OCI-LY1 (cell line): ENCODE measurements around the gene OTP.

ENCODE experiments used
- CTCF ChIP-seq: fragments of 200-600 bp; sonication (generic), shearing (Covaris generic); IDR thresholded peaks from 2 replicates; pipeline ENCODE4 v1.5.1; 2017; ENCODE audit warnings: mild to moderate bottlenecking, antibody characterized with exemption, low read length, moderate library complexity, mixed read lengths
- EZH2 ChIP-seq: fragments of 200-600 bp; sonication (generic), shearing (Covaris generic); IDR thresholded peaks from 2 replicates; pipeline ENCODE4 v1.8.0; 2017; ENCODE audit warnings: borderline replicate concordance, mixed run types, mild to moderate bottlenecking, antibody characterized with exemption, low read length, moderate library complexity, mixed read lengths

- TF ChIP-seq EZH2 (no peak), CTCF (no peak)
Observed at GRCh38 chr5:77635067-77635916, 3.2 kb downstream of the OTP start.
